ENCODE measurements around the gene DAB1.

DAB1 gene

DNA sequence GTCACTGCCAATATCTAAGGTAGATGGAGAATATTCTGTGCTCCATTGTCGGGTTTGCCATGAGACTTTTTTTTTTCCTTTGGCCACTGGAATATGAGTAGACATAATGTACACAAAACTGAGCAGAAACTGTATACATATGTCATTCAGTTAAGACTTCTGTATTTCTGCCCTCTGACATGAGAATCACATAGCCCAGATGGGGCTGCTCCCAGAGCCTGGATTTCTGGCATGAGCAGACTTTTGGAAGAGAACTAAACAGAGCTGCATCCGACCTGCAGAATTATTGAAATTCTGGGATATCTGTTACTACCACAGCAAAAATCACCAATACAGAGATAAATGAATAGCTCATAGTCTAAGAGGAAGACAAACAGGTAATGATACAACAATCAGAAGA, 62.3 kb downstream of the DAB1 start:
- Histone ChIP-seq H3K27ac (ENCODE audit: low read depth, low read length, poor library complexity, severe bottlenecking) (no peak overlapping the region), H3K9me3 (ENCODE audit: low read length) (no peaks in the 10 kb centered on the region), H4K20me1 (ENCODE audit: insufficient read depth, low read length) (no peaks in the 10 kb centered on the region)

DNA sequence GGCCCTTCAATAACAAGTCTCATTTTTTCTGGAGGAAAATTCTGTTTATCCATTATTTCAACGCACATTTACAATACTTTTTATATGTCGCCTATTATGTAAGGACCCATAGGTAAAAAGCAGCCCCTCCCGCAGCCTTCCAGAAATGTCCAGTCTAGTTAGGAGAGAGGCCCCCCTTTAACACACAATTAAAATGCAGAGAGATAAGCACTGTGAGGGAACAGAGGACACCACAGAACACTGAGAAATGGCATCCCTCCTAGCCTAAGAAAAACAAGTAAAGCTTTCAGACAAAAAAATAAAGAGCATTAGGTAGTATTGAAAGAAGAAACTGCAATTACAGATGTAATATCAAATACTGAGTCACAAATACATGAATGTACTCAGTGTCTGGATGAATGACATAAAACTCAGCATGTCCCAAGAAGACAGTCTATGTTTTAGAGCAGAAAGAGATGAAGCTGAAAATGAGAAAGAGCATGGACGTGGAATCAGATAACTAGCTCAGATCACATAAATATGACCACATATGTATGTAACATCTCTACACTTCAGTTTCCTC, 62.9 kb downstream of the DAB1 start:
- no peak for TF ChIP-seq EZH2 (IDR thresholded peaks at IDR 0.05; ENCODE audit: borderline replicate concordance, low read length)
- TF ChIP-seq, protein P1, sequence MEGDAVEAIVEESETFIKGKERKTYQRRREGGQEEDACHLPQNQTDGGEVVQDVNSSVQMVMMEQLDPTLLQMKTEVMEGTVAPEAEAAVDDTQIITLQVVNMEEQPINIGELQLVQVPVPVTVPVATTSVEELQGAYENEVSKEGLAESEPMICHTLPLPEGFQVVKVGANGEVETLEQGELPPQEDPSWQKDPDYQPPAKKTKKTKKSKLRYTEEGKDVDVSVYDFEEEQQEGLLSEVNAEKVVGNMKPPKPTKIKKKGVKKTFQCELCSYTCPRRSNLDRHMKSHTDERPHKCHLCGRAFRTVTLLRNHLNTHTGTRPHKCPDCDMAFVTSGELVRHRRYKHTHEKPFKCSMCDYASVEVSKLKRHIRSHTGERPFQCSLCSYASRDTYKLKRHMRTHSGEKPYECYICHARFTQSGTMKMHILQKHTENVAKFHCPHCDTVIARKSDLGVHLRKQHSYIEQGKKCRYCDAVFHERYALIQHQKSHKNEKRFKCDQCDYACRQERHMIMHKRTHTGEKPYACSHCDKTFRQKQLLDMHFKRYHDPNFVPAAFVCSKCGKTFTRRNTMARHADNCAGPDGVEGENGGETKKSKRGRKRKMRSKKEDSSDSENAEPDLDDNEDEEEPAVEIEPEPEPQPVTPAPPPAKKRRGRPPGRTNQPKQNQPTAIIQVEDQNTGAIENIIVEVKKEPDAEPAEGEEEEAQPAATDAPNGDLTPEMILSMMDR (IDR thresholded peaks at IDR 0.05; ENCODE audit: low read length) = no peak

More for the DNA sequence above, 62.3 kb downstream of the DAB1 start:
- Histone ChIP-seq H3K4me1 (ENCODE audit: insufficient read depth, low read length, severe bottlenecking) (no peaks in the 10 kb centered on the region), H3K9me2 (ENCODE audit: low read depth, low read length) (no peaks in the 10 kb centered on the region), H3K27me3 (ENCODE audit: insufficient read depth, low read length) (no peaks in the 10 kb centered on the region), H3K4me3 (ENCODE audit: low read depth, low read length, poor library complexity, severe bottlenecking) (no peak overlapping the region), H3K36me3 (ENCODE audit: insufficient read depth, low read length) (no peaks in the 10 kb centered on the region), H2AFZ (ENCODE audit: low read length) (no peak overlapping the region), H3K9ac (ENCODE audit: low read length) (no peak overlapping the region), H3K4me2 (ENCODE audit: low read length) (no peak overlapping the region), H3F3A (ENCODE audit: insufficient read depth, low read length) (no peaks in the 10 kb centered on the region), H3K79me2 (ENCODE audit: insufficient read depth, low read length) (no peaks in the 10 kb centered on the region)
- no peak for TF ChIP-seq EZH2 (IDR thresholded peaks at IDR 0.05; ENCODE audit: borderline replicate concordance, low read length)
- TF ChIP-seq, protein P1 (IDR thresholded peaks at IDR 0.05; ENCODE audit: low read length) = no peak

DNA sequence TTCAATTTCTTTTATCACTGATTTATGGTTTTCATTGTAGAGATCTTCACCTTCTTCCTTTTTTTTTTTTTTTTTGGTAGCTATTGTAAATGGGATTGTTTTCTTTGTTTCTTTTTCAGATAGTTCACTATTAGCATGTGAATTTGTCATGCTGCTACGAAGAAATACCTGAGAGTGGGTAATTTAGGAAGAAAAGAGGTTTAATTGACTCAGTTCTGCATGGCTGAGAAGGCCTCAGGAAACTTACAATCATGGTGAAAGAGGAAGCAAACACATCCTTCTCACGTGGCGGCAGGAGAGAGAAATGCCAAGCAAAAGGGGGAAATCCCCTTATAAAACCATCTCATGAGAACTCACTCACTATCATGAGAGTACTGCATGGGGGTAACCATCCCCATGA, 66.4 kb downstream of the DAB1 start:
- H3K9ac ChIP-seq (ENCODE audit: low read length) = no peak overlapping the region
- no peak overlapping the region for H3K27ac ChIP-seq (ENCODE audit: low read depth, low read length, poor library complexity, severe bottlenecking)
- TF ChIP-seq EZH2 (IDR thresholded peaks at IDR 0.05; ENCODE audit: borderline replicate concordance, low read length) = no peak
- TF ChIP-seq, protein P1 (IDR thresholded peaks at IDR 0.05; ENCODE audit: low read length) = no peak
- H3K4me3 ChIP-seq (ENCODE audit: low read depth, low read length, poor library complexity, severe bottlenecking) = no peak overlapping the region
- H3K79me2 ChIP-seq (ENCODE audit: insufficient read depth, low read length) = no peaks in the 10 kb centered on the region
- H3K4me1 ChIP-seq (ENCODE audit: insufficient read depth, low read length, severe bottlenecking) = no peaks in the 10 kb centered on the region
- no peak overlapping the region for H2AFZ ChIP-seq (ENCODE audit: low read length)
- no peak overlapping the region for H3K4me2 ChIP-seq (ENCODE audit: low read length)
- no peaks in the 10 kb centered on the region for H3K9me2 ChIP-seq (ENCODE audit: low read depth, low read length)
- no peaks in the 10 kb centered on the region for H3K27me3 ChIP-seq (ENCODE audit: insufficient read depth, low read length)
- H3F3A ChIP-seq (ENCODE audit: insufficient read depth, low read length) = no peaks in the 10 kb centered on the region
- H3K9me3 ChIP-seq (ENCODE audit: low read length) = no peaks in the 10 kb centered on the region
- no peaks in the 10 kb centered on the region for H3K36me3 ChIP-seq (ENCODE audit: insufficient read depth, low read length)
- no peaks in the 10 kb centered on the region for H4K20me1 ChIP-seq (ENCODE audit: insufficient read depth, low read length)

More for the DNA sequence above, 62.9 kb downstream of the DAB1 start:
- no peak overlapping the region for H3K4me2 ChIP-seq (ENCODE audit: low read length)
- H3K9me2 ChIP-seq (ENCODE audit: low read depth, low read length) = no peaks in the 10 kb centered on the region
- no peaks in the 10 kb centered on the region for H3F3A ChIP-seq (ENCODE audit: insufficient read depth, low read length)
- no peaks in the 10 kb centered on the region for H3K9me3 ChIP-seq (ENCODE audit: low read length)
- no peaks in the 10 kb centered on the region for H3K27me3 ChIP-seq (ENCODE audit: insufficient read depth, low read length)
- no peaks in the 10 kb centered on the region for H3K36me3 ChIP-seq (ENCODE audit: insufficient read depth, low read length)
- no peak overlapping the region for H3K27ac ChIP-seq (ENCODE audit: low read depth, low read length, poor library complexity, severe bottlenecking)
- no peaks in the 10 kb centered on the region for H3K79me2 ChIP-seq (ENCODE audit: insufficient read depth, low read length)
- no peak overlapping the region for H2AFZ ChIP-seq (ENCODE audit: low read length)
- no peak overlapping the region for H3K9ac ChIP-seq (ENCODE audit: low read length)
- no peak overlapping the region for H3K4me3 ChIP-seq (ENCODE audit: low read depth, low read length, poor library complexity, severe bottlenecking)
- H3K4me1 ChIP-seq (ENCODE audit: insufficient read depth, low read length, severe bottlenecking) = no peaks in the 10 kb centered on the region
- H4K20me1 ChIP-seq (ENCODE audit: insufficient read depth, low read length) = no peaks in the 10 kb centered on the region

Data from OCI-LY1 (cell line).